ENCODE results near the gene KLC3. TPM values are rescaled to one million over a fixed set of nuclear protein-coding genes. Genes with fewer than 3 reads are reported as not detected.

The KLC3 gene
- total RNA-seq, 1 experiment from 2014 or later, result 23.4 TPM

DNA sequence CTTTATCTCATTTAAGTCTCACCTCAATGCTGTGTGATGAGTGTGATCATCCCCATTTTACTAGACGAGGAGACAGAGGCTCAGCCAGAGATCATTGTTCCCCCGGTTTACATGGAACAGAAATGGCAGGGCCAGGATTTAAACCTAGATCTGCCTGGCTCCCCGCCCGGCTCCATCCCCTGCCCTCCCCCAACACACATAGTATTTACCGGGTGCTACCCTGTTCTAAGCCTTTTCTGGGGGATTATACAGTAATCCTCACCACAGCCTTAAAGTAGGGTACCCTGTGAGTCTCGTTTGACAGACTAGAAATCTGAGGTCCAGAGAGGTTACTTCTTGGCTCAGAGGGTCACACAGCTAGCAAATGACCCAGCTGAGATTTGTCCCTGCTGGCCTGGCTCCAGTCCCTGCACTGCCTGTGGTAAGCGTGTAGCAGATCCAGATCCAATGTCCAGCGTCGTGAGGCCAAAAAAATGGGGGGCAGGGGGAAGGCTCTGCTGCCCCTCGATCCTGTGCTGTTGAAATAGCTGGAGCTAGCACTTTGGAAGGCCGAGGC, 3.8 kb upstream of the KLC3 start:
- ChIA-PET POLR2A (ENCODE audit: unreplicated experiment) (no interaction called here), CTCF (no interaction called here)
- DNase-seq (no peak), ATAC-seq (no peak)
- no TSS peak for BruUV-seq (replicated peaks)
- H2AFZ ChIP-seq (ENCODE audit: low read length), result no peak overlapping the region
- H3K4me2 ChIP-seq (ENCODE audit: low read length), result no peak overlapping the region
- H3K9me2 ChIP-seq (replicated peaks; ENCODE audit: low read length), result no peaks in the 10 kb centered on the region
- peaks cover 9% of the 10 kb centered on the region; the same call in 1 of the 2 replicates for H3K79me2 ChIP-seq (ENCODE audit: low read length)
- H3K9ac ChIP-seq (ENCODE audit: low read length), result no peak overlapping the region
- no peaks in the 10 kb centered on the region for H3K27me3 ChIP-seq (ENCODE audit: low read length)
- H3F3A ChIP-seq (ENCODE audit: low read length, unreplicated experiment), result no peaks in the 10 kb centered on the region
- H3K4me3 ChIP-seq (ENCODE audit: low read length), result no peak overlapping the region
- H3K36me3 ChIP-seq (ENCODE audit: low read depth, low read length), result no peaks in the 10 kb centered on the region
- intact Hi-C loops (cut with micrococcal nuclease), result loop anchor here (10.0 kb wide), 1 partner anchor 242 kb away; the partner anchor contains the start of gene PPP1R37
- H3K27ac ChIP-seq (ENCODE audit: low read length), result no peak overlapping the region
- peaks cover 7% of the 10 kb centered on the region; the same call in 1 of the 2 replicates for H3K4me1 ChIP-seq (ENCODE audit: insufficient read depth, low read length)
- H3K9me3 ChIP-seq (ENCODE audit: low read length), result no peaks in the 10 kb centered on the region
- H4K20me1 ChIP-seq (ENCODE audit: low read length), result no peaks in the 10 kb centered on the region
- TF ChIP-seq EZH2phosphoT487 (IDR thresholded peaks at IDR 0.05; ENCODE audit: borderline replicate concordance, low read length), result no peak
- TF ChIP-seq EZH2 (IDR thresholded peaks at IDR 0.05; ENCODE audit: low read length, unreplicated experiment), result no peak
- TF ChIP-seq, protein P1, sequence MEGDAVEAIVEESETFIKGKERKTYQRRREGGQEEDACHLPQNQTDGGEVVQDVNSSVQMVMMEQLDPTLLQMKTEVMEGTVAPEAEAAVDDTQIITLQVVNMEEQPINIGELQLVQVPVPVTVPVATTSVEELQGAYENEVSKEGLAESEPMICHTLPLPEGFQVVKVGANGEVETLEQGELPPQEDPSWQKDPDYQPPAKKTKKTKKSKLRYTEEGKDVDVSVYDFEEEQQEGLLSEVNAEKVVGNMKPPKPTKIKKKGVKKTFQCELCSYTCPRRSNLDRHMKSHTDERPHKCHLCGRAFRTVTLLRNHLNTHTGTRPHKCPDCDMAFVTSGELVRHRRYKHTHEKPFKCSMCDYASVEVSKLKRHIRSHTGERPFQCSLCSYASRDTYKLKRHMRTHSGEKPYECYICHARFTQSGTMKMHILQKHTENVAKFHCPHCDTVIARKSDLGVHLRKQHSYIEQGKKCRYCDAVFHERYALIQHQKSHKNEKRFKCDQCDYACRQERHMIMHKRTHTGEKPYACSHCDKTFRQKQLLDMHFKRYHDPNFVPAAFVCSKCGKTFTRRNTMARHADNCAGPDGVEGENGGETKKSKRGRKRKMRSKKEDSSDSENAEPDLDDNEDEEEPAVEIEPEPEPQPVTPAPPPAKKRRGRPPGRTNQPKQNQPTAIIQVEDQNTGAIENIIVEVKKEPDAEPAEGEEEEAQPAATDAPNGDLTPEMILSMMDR (conservative IDR thresholded peaks at IDR 0.05; ENCODE audit: low read depth, low read length), result no peak

DNA sequence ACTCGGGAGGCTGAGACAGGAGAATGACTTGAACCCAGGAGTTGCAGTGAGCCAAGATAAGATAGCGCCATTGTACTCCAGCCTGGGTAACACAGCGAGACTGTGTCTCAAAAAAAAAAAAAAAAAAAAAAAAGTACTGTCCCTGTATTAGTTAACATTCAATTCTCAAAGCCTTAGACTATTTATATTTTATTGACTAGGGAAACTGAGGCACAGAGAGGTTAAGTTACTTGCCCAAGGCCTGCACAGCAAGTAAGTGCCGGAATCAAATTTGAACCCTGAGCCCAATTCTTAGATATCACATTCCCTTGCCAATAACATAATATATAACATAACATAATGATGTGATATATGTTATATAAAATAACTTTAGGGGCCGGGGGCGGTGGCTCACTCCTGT, 921 bp upstream of the KLC3 start:
- no peak overlapping the region for H3K4me3 ChIP-seq (ENCODE audit: low read length)
- H3K4me2 ChIP-seq (ENCODE audit: low read length), result no peak overlapping the region
- H4K20me1 ChIP-seq (ENCODE audit: low read length), result no peaks in the 10 kb centered on the region
- CTCF ChIA-PET, result no interaction called here
- ATAC-seq, result no peak
- no peak for TF ChIP-seq EZH2 (IDR thresholded peaks at IDR 0.05; ENCODE audit: low read length, unreplicated experiment)
- TF ChIP-seq, protein P1 (conservative IDR thresholded peaks at IDR 0.05; ENCODE audit: low read depth, low read length), result no peak
- no peak for TF ChIP-seq EZH2phosphoT487 (IDR thresholded peaks at IDR 0.05; ENCODE audit: borderline replicate concordance, low read length)
- DNase-seq, result no peak
- POLR2A ChIA-PET (ENCODE audit: unreplicated experiment), result no interaction called here
- intact Hi-C loops (cut with micrococcal nuclease), result loop anchor here (10.0 kb wide), 1 partner anchor 245 kb away; the partner anchor contains the start of gene PPP1R37
- no peaks in the 10 kb centered on the region for H3K9me3 ChIP-seq (ENCODE audit: low read length)
- no peak overlapping the region for H3K27ac ChIP-seq (ENCODE audit: low read length)
- H3K9me2 ChIP-seq (replicated peaks; ENCODE audit: low read length), result no peaks in the 10 kb centered on the region
- peaks cover 12% of the 10 kb centered on the region; the same call in 1 of the 2 replicates for H3K79me2 ChIP-seq (ENCODE audit: low read length)
- H3F3A ChIP-seq (ENCODE audit: low read length, unreplicated experiment), result no peaks in the 10 kb centered on the region
- H3K9ac ChIP-seq (ENCODE audit: low read length), result no peak overlapping the region
- no peak overlapping the region for H2AFZ ChIP-seq (ENCODE audit: low read length)
- H3K36me3 ChIP-seq (ENCODE audit: low read depth, low read length), result no peaks in the 10 kb centered on the region
- no TSS peak for BruUV-seq (replicated peaks)
- peaks cover 10% of the 10 kb centered on the region; the same call in 1 of the 2 replicates for H3K4me1 ChIP-seq (ENCODE audit: insufficient read depth, low read length)
- H3K27me3 ChIP-seq (ENCODE audit: low read length), result no peaks in the 10 kb centered on the region

DNA sequence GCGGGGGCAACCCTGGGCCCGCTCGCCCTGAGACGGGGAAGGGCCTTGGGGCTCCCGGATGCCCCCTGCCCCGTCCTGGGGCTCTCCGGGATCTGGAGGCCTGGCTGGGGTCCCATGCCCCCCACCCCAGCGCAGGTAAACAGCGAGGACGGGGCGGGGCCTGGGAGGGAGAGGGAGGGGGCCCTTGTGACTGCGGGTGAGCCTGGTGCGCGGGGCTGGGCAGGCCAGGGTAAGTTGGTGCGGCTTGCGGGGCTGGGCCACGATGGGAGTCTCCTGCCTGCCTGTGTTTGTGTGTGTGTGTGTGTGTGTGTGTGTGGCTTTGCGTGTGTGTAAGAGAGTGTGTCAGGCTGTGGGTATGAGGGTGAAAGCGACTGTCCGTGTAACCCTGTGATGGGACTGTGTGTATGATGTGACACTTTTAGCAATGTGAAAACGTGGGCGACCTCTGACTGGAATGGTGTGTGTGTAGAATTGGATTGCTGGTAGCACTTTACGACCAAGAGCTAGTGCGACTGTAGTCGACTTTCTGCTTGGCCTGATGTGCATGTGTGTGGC, 426 bp downstream of the KLC3 start:
- H3K27me3 ChIP-seq (ENCODE audit: low read length), result no peaks in the 10 kb centered on the region
- ATAC-seq (peak; percentile 48), DNase-seq (no peak)
- H3K27ac ChIP-seq (ENCODE audit: low read length), result no peak overlapping the region
- H3K79me2 ChIP-seq (ENCODE audit: low read length), result peaks cover 12% of the 10 kb centered on the region; the same call in 1 of the 2 replicates
- no peaks in the 10 kb centered on the region for H3K9me2 ChIP-seq (replicated peaks; ENCODE audit: low read length)
- intact Hi-C loops (cut with micrococcal nuclease), result no loop called here
- H3K9ac ChIP-seq (ENCODE audit: low read length), result peak overlapping the region; percentile 44; the same call in 1 of the 2 replicates
- peak overlapping the region; percentile 86 for H3K4me2 ChIP-seq (ENCODE audit: low read length)
- ChIA-PET CTCF (interaction anchor here (0.6 kb wide), 1 partner anchor 23 kb away, joined by 3 read pairs; no protein-coding TSS in a partner anchor), POLR2A (ENCODE audit: unreplicated experiment) (no interaction called here)
- H4K20me1 ChIP-seq (ENCODE audit: low read length), result no peaks in the 10 kb centered on the region
- no peak for TF ChIP-seq EZH2 (IDR thresholded peaks at IDR 0.05; ENCODE audit: low read length, unreplicated experiment)
- TF ChIP-seq, protein P1 (conservative IDR thresholded peaks at IDR 0.05; ENCODE audit: low read depth, low read length), result no peak
- TF ChIP-seq EZH2phosphoT487 (IDR thresholded peaks at IDR 0.05; ENCODE audit: borderline replicate concordance, low read length), result no peak
- H3F3A ChIP-seq (ENCODE audit: low read length, unreplicated experiment), result no peaks in the 10 kb centered on the region
- H2AFZ ChIP-seq (ENCODE audit: low read length), result peak overlapping the region; percentile 72; the same call in 1 of the 2 replicates
- peak overlapping the region; percentile 75 for H3K4me3 ChIP-seq (ENCODE audit: low read length)
- no TSS peak for BruUV-seq (replicated peaks)
- peaks cover 10% of the 10 kb centered on the region; the same call in 1 of the 2 replicates for H3K4me1 ChIP-seq (ENCODE audit: insufficient read depth, low read length)
- no peaks in the 10 kb centered on the region for H3K36me3 ChIP-seq (ENCODE audit: low read depth, low read length)
- H3K9me3 ChIP-seq (ENCODE audit: low read length), result no peaks in the 10 kb centered on the region
